ENCODE results near the gene OSBPL3.
"Not testable (repeated sequence)": the region's sequence is repeated elsewhere in the genome, so short reads cannot be mapped to it uniquely, and the experiment has no call there.

Gene OSBPL3

GRCh38 chr7:25014756-25015155 lies 34.8 kb upstream of the OSBPL3 start:
- no peak overlapping the region for H3K4me3 ChIP-seq (ENCODE audit: low read depth, low read length)
- no peak for TF ChIP-seq CTCF (conservative IDR thresholded peaks at IDR 0.05; ENCODE audit: low read depth, low read length)
- DNase-seq (ENCODE audit: low read depth), result peak; percentile 65

- not testable (repeated sequence) for H3K4me3 ChIP-seq (ENCODE audit: low read depth, low read length); DNase-seq (ENCODE audit: low read depth)
Measured at GRCh38 chr7:25012710-25013109, 32.7 kb upstream of the OSBPL3 start.

GRCh38 chr7:25012254-25012653 lies 32.3 kb upstream of the OSBPL3 start:
- DNase-seq (ENCODE audit: low read depth), result no peak
- TF ChIP-seq CTCF (conservative IDR thresholded peaks at IDR 0.05; ENCODE audit: low read depth, low read length), result no peak
- H3K4me3 ChIP-seq (ENCODE audit: low read depth, low read length), result no peak overlapping the region

- TF ChIP-seq CTCF (conservative IDR thresholded peaks at IDR 0.05; ENCODE audit: low read depth, low read length), result no peak
- DNase-seq (ENCODE audit: low read depth), result peak; percentile 94
- no peak overlapping the region for H3K4me3 ChIP-seq (ENCODE audit: low read depth, low read length)
Measured at GRCh38 chr7:25009257-25009656, 29.3 kb upstream of the OSBPL3 start.

- no peak for TF ChIP-seq CTCF (conservative IDR thresholded peaks at IDR 0.05; ENCODE audit: low read depth, low read length)
- H3K4me3 ChIP-seq (ENCODE audit: low read depth, low read length), result no peak overlapping the region
- DNase-seq (ENCODE audit: low read depth), result no peak
Measured at GRCh38 chr7:25007668-25008067, 27.7 kb upstream of the OSBPL3 start.

GRCh38 chr7:25006276-25006675 lies 26.3 kb upstream of the OSBPL3 start:
- TF ChIP-seq CTCF (conservative IDR thresholded peaks at IDR 0.05; ENCODE audit: low read depth, low read length), result no peak
- DNase-seq (ENCODE audit: low read depth), result no peak
- no peak overlapping the region for H3K4me3 ChIP-seq (ENCODE audit: low read depth, low read length)

- H3K4me3 ChIP-seq (ENCODE audit: low read depth, low read length), result no peak overlapping the region
- no peak for DNase-seq (ENCODE audit: low read depth)
- TF ChIP-seq CTCF (conservative IDR thresholded peaks at IDR 0.05; ENCODE audit: low read depth, low read length), result no peak
Measured at GRCh38 chr7:25005658-25006057, 25.7 kb upstream of the OSBPL3 start.

- no peak for DNase-seq (ENCODE audit: low read depth)
- H3K4me3 ChIP-seq (ENCODE audit: low read depth, low read length), result no peak overlapping the region
- TF ChIP-seq CTCF (conservative IDR thresholded peaks at IDR 0.05; ENCODE audit: low read depth, low read length), result no peak
Measured at GRCh38 chr7:25002786-25003185, 22.8 kb upstream of the OSBPL3 start.

Data from choroid plexus epithelial cell (primary cell).